GM08714 (cell line): ENCODE data around the gene TMEM91.
"Not testable (repeated sequence)": the region's sequence is repeated elsewhere in the genome, so short reads cannot be mapped to it uniquely, and the experiment has no call there.

Experiments used
- H3K4me3 ChIP-seq: fragments of 200-500 bp; sonication (Bioruptor generic); 2 replicates; pipeline ENCODE4 v1.5.1; 2014; ENCODE audit warnings: mild to moderate bottlenecking, low read length, inconsistent platforms
- ZNF274 ChIP-seq: IDR thresholded peaks from 2 replicates; pipeline ENCODE4 v1.6.1; 2012; ENCODE audit warnings: mild to moderate bottlenecking, low read depth, low read length

TMEM91 gene

GRCh38 chr19:41407271-41407670 is 30.9 kb downstream of the TMEM91 start:
- no peak overlapping the region for H3K4me3 ChIP-seq
- TF ChIP-seq ZNF274, result no peak

- H3K4me3 ChIP-seq, result no peak overlapping the region
- TF ChIP-seq ZNF274, result no peak
Observed at GRCh38 chr19:41408256-41408655, 31.9 kb downstream of the TMEM91 start.

GRCh38 chr19:41408846-41409245 is 32.5 kb downstream of the TMEM91 start:
- H3K4me3 ChIP-seq, result not testable (repeated sequence)

- TF ChIP-seq ZNF274, result no peak
- H3K4me3 ChIP-seq, result no peak overlapping the region
Observed at GRCh38 chr19:41409288-41409687, 33.0 kb downstream of the TMEM91 start.

GRCh38 chr19:41410336-41411054 is 34.2 kb downstream of the TMEM91 start:
- no peak overlapping the region for H3K4me3 ChIP-seq
- no peak for TF ChIP-seq ZNF274

GRCh38 chr19:41411100-41411967 is 35.0 kb downstream of the TMEM91 start:
- no peak for TF ChIP-seq ZNF274
- H3K4me3 ChIP-seq, result no peak overlapping the region

GRCh38 chr19:41411968-41412265 is 35.6 kb downstream of the TMEM91 start:
- H3K4me3 ChIP-seq, result no peak overlapping the region
- no peak for TF ChIP-seq ZNF274

GRCh38 chr19:41412953-41413352 is 36.6 kb downstream of the TMEM91 start:
- no peak overlapping the region for H3K4me3 ChIP-seq
- TF ChIP-seq ZNF274, result no peak

- H3K4me3 ChIP-seq, result no peak overlapping the region
- no peak for TF ChIP-seq ZNF274
Observed at GRCh38 chr19:41413947-41414346, 37.6 kb downstream of the TMEM91 start.

- TF ChIP-seq ZNF274, result no peak
- no peak overlapping the region for H3K4me3 ChIP-seq
Observed at GRCh38 chr19:41414461-41414860, 38.1 kb downstream of the TMEM91 start.

- TF ChIP-seq ZNF274, result no peak
- no peak overlapping the region for H3K4me3 ChIP-seq
Observed at GRCh38 chr19:41415154-41415571, 38.8 kb downstream of the TMEM91 start.

- TF ChIP-seq ZNF274, result no peak
- no peak overlapping the region for H3K4me3 ChIP-seq
Observed at GRCh38 chr19:41416194-41416674, 39.9 kb downstream of the TMEM91 start.

GRCh38 chr19:41420101-41420880 is 44.0 kb downstream of the TMEM91 start:
- TF ChIP-seq ZNF274, result no peak
- H3K4me3 ChIP-seq, result no peak overlapping the region

- no peak overlapping the region for H3K4me3 ChIP-seq
- TF ChIP-seq ZNF274, result no peak
Observed at GRCh38 chr19:41421314-41421713, 45.0 kb downstream of the TMEM91 start.

- no peak for TF ChIP-seq ZNF274
- H3K4me3 ChIP-seq, result no peak overlapping the region
Observed at GRCh38 chr19:41421973-41422372, 45.6 kb downstream of the TMEM91 start.

- no peak for TF ChIP-seq ZNF274
Observed at GRCh38 chr19:41422456-41422855, 46.1 kb downstream of the TMEM91 start.

More at GRCh38 chr19:41422456-41422855, 46.1 kb downstream of the TMEM91 start:
- H3K4me3 ChIP-seq, result no peak overlapping the region
